Common myeloid progenitor, CD34-positive (primary cell): ENCODE measurements around the gene FOXA2.

Source experiments
- CTCF ChIA-PET: fragments of 350-600 bp; sonication (Branson Sonifier 250); formaldehyde crosslinking; loops from one replicate; lab custom pipeline; 2021; ENCODE audit warnings: antibody characterized with exemption; lab: Charles Lee
- POLR2A ChIA-PET: fragments of 350-600 bp; sonication (Branson Sonifier 250); formaldehyde crosslinking; loops from one replicate; lab custom pipeline; 2021; ENCODE audit warnings: antibody characterized with exemption; lab: Charles Lee
- DNase-seq, 3 donors: peaks; one replicate each; pipeline versions ENCODE4 v3.0.0 to v3.0.0-alpha.2; 2013
- H3K27ac ChIP-seq, 2 experiments: 1 replicate in 1 of 2; 2 replicates in 1 of 2; pipeline ENCODE4 v1.7.0; 2013; ENCODE audit warnings: inconsistent platforms in 2 of 2, low read length in 2 of 2, mild to moderate bottlenecking in 2 of 2, low read depth in 1 of 2, moderate library complexity in 1 of 2; ENCODE audit not compliant: severe bottlenecking in 2 of 2, insufficient read depth in 1 of 2, poor library complexity in 1 of 2
- H3K27me3 ChIP-seq, 5 experiments: replicated peaks in 2 of 5; 1 replicate in 3 of 5; 2 replicates in 2 of 5; pipeline versions ENCODE4 v1.6.1 to v1.7.0; 2013; ENCODE audit warnings: low read length in 4 of 5, mild to moderate bottlenecking in 2 of 5, moderate library complexity in 2 of 5, inconsistent platforms in 1 of 5; ENCODE audit not compliant: insufficient read depth in 5 of 5, control insufficient read depth in 4 of 5
- H3K36me3 ChIP-seq, 4 experiments: 1 replicate in 2 of 4; 2 replicates in 2 of 4; pipeline versions ENCODE4 v1.6.1 to v1.7.0; 2013; ENCODE audit warnings: low read length in 3 of 4, control low read depth in 1 of 4, mild to moderate bottlenecking in 1 of 4; ENCODE audit not compliant: control insufficient read depth in 4 of 4, insufficient read depth in 4 of 4
- H3K4me1 ChIP-seq, 4 experiments: 1 replicate in 3 of 4; 2 replicates in 1 of 4; pipeline versions ENCODE4 v1.6.1 to v1.7.1; 2013; ENCODE audit warnings: low read length in 3 of 4, mild to moderate bottlenecking in 3 of 4, control low read depth in 1 of 4, inconsistent platforms in 1 of 4, moderate library complexity in 1 of 4; ENCODE audit not compliant: control insufficient read depth in 4 of 4, insufficient read depth in 4 of 4; ENCODE audit errors: control extremely low read depth in 1 of 4
- H3K4me3 ChIP-seq, 7 experiments: 1 replicate in 4 of 7; 2 replicates in 3 of 7; pipeline versions ENCODE4 v1.5.1 to v1.7.0; 2013; ENCODE audit warnings: mild to moderate bottlenecking in 7 of 7, low read length in 6 of 7, moderate library complexity in 6 of 7, inconsistent platforms in 2 of 7, low read depth in 2 of 7, control low read depth in 1 of 7; ENCODE audit not compliant: insufficient read depth in 4 of 7, control insufficient read depth in 1 of 7; ENCODE audit errors: extremely low read depth in 1 of 7
- H3K9me3 ChIP-seq, 5 experiments: 1 replicate in 4 of 5; 2 replicates in 1 of 5; pipeline versions ENCODE4 v1.6.1 to v1.7.1; 2013; ENCODE audit warnings: low read length in 4 of 5, mild to moderate bottlenecking in 2 of 5, inconsistent platforms in 1 of 5, low read depth in 1 of 5, moderate library complexity in 1 of 5; ENCODE audit not compliant: control insufficient read depth in 4 of 5, insufficient read depth in 2 of 5; ENCODE audit errors: control extremely low read depth in 1 of 5
- WGBS: methylation state at CpG from one replicate; pipeline ENCODE4 v1.1.5; 2013; ENCODE audit not compliant: insufficient coverage; 5-methylcytosine and 5-hydroxymethylcytosine counted together

The FOXA2 gene

DNA sequence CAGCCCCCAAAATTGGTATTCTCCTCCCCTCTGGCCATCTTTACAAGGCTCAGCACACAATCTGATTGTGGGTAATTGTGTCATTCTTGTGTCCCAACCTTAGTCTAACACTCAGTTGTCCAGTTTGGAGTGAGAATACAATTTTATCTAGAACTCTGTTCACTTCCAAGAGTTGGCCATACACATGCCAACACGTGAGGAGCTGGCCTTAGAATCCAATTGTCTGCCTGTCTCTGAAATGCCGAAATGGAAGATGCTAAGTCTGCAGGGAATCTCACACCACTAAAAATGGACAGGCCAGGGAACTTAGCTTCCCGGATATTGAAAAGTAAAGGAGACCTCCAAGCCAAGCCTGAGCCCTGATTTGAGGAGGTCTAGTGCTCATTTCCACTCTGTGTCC is 12.3 kb downstream of the FOXA2 start:
- Histone ChIP-seq H3K4me1 (peaks cover 0 to 2% (median 0%) of the 10 kb centered on the region in 4 experiments), H3K27ac (no peak overlapping the region), H3K27me3 (peaks cover 48 to 100% (median 58%) of the 10 kb centered on the region in 5 experiments), H3K9me3 (peaks cover 0 to 8% (median 0%) of the 10 kb centered on the region in 5 experiments), H3K36me3 (no peaks in the 10 kb centered on the region), H3K4me3 (no peak overlapping the region)
- no peak for DNase-seq
- WGBS = 16% methylated on average over 3 of the region's 3 CpGs
- CTCF ChIA-PET = interaction anchor here (0.9 to 3.5 kb wide), 2 partner anchors 15 to 19 kb away, joined by 3 to 13 read pairs; no protein-coding TSS in a partner anchor
- POLR2A ChIA-PET = interaction anchor here (0.7 kb wide), 1 partner anchor 42 kb away, joined by 3 read pairs; no protein-coding TSS in a partner anchor

DNA sequence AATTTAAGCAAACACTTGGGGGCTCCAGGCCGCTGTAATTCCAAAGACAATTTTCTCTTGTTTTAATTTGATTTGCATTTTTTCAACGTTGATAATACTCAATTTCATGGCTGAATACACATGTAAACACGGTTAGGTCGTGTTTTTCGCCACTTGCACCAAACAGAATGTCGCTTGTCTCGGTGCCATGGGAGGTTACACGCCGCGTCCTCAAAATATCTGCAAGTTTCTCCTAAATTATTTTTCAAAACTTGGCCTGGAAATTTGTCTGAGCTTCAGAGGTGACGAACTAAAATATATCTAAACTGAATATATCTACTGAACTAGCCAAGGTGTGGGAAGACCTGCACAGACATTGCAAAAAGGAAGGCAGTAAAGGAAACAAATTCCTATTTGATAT is 15.0 kb downstream of the FOXA2 start:
- no peak for DNase-seq
- H3K4me3 ChIP-seq = no peak overlapping the region
- 10% methylated on average over 7 of the region's 11 CpGs for WGBS
- POLR2A ChIA-PET = no interaction called here
- CTCF ChIA-PET = no interaction called here
- peaks cover 0 to 5% (median 0%) of the 10 kb centered on the region in 5 experiments for H3K9me3 ChIP-seq
- peaks cover 0 to 2% (median 0%) of the 10 kb centered on the region in 4 experiments for H3K4me1 ChIP-seq
- H3K27me3 ChIP-seq = peaks cover 49 to 100% (median 64%) of the 10 kb centered on the region in 5 experiments
- no peaks in the 10 kb centered on the region for H3K36me3 ChIP-seq
- H3K27ac ChIP-seq = no peak overlapping the region

DNA sequence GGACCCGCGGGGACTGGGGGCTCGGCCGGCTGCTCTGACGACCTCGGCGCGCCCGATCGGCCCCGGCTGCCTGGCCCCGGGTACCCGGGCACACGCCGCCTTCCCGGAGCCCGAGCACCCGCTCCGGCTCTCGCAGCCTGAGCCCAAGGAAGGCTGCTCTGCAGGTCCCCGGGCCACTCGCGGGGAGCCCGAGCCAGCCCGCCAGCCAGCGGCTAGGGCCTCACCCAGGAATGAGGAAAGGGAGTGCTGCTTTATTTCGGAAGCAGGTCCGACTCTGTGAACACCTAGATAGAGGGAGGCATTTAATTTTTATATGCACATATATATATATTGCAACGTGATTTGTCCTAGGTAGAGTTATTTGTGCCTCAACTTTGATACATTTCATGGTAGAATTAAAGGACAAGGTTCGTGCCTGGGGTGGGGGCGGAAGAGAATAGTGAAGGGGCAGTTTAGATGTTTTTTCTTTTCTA is 15.5 kb downstream of the FOXA2 start:
- Histone ChIP-seq H3K4me3 (no peak overlapping the region), H3K4me1 (peaks cover 0 to 2% (median 0%) of the 10 kb centered on the region in 4 experiments), H3K9me3 (peaks cover 0 to 5% (median 0%) of the 10 kb centered on the region in 5 experiments), H3K27ac (no peak overlapping the region), H3K27me3 (peaks cover 53 to 100% (median 62%) of the 10 kb centered on the region in 5 experiments), H3K36me3 (no peaks in the 10 kb centered on the region)
- CTCF ChIA-PET = no interaction called here
- WGBS = 0% methylated on average over 12 of the region's 31 CpGs
- DNase-seq = no peak
- POLR2A ChIA-PET = no interaction called here

DNA sequence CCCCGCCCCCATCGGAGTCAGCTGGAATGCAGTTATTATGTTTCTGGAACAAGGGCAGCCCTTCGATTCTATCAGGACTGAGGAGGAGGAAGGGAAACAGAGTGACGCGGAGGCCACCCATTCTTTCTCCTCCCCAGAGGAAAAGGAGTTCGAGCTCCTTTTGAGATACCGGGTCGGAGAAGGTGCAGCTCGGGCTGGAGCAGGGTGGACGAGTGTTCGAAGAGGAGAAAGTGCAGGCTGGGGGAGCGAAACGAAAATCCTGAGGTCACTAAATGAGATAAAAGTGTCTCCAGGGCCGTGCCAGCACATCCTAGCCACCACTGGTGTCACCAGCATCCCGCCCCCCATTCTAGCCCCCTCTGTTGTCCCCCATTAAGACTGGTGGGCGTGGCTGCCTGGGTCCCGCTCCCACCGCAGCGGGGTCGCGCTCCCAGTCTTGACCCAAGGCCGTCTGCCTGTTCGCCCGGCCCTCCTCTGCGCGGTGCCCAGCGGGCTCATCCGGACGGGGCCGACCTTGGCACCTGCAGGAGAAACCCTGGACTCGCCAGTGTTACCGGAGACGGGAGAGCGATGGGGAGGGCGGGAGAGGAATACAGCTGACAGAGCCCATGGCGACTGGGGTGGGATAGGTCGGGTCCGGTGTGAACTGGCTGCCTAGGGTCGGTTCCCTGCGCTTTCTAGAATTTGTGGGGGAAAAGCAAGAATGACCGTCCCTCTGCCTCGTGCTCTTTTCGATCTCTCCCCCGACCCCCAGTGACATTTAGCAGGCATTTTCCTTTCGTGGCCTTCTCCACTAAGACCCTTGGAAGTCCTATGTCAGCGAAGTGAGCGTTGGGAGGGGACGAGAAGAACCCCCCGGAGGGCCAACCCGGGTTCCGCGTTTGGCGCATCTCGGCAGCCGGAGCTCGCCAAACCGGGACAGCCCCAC is 16.2 kb downstream of the FOXA2 start:
- no peak for DNase-seq
- CTCF ChIA-PET = interaction anchor here (1.1 kb wide), 1 partner anchor 230 kb away, joined by 3 read pairs; no protein-coding TSS in a partner anchor
- POLR2A ChIA-PET = no interaction called here
- Histone ChIP-seq H3K27me3 (peaks cover 47 to 100% (median 65%) of the 10 kb centered on the region in 5 experiments), H3K9me3 (peaks cover 0 to 5% (median 0%) of the 10 kb centered on the region in 5 experiments), H3K4me3 (no peak overlapping the region), H3K36me3 (no peaks in the 10 kb centered on the region), H3K27ac (no peak overlapping the region), H3K4me1 (peaks cover 0 to 2% (median 0%) of the 10 kb centered on the region in 4 experiments)
- 8% methylated on average over 44 of the region's 57 CpGs for WGBS

DNA sequence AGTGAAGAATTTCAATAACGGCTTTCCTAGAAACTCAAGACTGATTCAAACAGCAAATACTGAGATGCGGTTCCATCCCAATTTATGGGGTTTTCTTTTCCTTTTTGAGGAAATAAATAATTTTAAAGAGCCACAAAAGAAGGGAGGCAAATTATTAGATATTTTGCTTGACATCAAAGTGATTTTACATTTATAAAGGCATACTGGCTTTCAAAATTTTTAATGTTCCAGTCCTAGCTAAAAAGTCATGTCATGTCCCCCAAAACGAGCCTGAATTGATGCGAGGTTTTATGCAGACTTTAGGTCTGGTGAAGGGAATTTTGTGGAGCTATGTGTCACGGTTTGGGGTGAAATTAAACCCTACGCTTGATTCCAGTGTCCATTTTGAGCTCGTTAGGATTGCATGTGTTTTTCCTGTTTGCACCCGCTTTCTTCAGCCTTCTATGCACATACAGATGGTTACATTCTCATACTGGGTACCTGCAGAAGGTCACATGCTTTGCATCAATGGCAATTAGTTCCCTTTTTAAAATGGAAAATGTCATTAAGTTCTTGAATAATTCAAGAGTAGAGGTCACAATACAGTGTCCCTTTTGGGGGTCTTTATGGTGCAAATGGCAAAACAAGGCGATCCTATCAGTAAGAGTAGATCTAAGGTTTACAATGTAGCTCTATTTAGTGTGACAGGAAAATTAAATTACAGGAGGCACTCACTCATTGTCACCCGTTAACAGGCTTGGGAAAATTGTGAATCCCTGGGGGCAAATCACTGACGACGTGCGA is 17.3 kb downstream of the FOXA2 start:
- H3K27ac ChIP-seq = no peak overlapping the region
- H3K9me3 ChIP-seq = peaks cover 0 to 3% (median 0%) of the 10 kb centered on the region in 5 experiments
- peaks cover 0 to 2% (median 0%) of the 10 kb centered on the region in 4 experiments for H3K4me1 ChIP-seq
- H3K36me3 ChIP-seq = no peaks in the 10 kb centered on the region
- 7% methylated on average over 2 of the region's 13 CpGs for WGBS
- H3K27me3 ChIP-seq = peaks cover 52 to 100% (median 64%) of the 10 kb centered on the region in 5 experiments
- H3K4me3 ChIP-seq = no peak overlapping the region
- CTCF ChIA-PET = interaction anchor here (1.1 to 1.7 kb wide), 2 partner anchors 19 to 228 kb away, joined by 3 to 5 read pairs; no protein-coding TSS in a partner anchor
- POLR2A ChIA-PET = no interaction called here
- no peak for DNase-seq

DNA sequence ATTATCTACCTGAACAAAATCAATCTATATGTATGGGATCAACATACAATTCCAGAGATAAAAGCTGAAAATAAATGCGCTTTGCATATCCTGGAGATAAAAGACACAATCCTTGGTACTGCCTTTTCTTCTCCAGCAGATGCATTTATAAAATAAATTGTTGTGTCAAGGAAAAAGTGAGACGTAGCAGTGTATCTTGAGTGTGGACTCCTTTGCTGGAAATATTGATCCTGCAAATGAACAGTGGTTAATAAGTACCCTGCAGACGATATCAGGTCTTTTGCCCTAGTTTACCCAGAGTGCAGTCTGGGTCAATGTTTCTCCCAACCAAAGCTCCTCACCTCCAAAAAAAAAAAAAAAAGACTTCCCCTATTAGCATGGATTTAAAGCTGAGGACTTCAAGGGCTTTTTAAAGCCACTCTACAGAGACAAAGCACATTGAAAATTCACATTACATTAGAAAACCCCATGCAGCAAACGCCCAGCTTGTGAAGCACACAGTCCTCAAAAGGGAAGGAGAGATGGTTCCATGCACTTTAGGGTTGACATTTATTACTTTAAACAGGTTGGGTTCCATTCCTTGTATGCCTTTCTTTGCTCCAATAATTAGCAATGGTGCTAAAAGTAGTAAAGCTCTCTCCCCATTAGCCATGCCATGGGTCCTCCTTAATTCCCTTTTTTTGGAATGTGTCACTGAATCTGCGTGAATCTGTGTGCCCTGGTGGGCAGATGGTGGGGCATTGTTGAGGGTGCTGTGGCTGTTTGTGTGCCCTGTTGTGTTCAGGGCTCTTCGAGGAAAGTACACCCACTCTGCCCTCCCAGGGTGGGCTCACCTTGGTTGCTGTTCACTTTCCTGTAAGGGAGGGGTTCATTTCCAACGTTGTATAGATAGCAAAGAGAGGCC is 21.1 kb downstream of the FOXA2 start:
- POLR2A ChIA-PET = interaction anchor here (1.2 kb wide), 1 partner anchor 15 kb away, joined by 5 read pairs; no protein-coding TSS in a partner anchor
- 0% methylated on average over 1 of the region's 7 CpGs for WGBS
- Histone ChIP-seq H3K9me3 (peaks cover 0 to 3% (median 0%) of the 10 kb centered on the region in 5 experiments), H3K4me1 (no peaks in the 10 kb centered on the region), H3K4me3 (no peak overlapping the region), H3K27ac (no peak overlapping the region), H3K36me3 (no peaks in the 10 kb centered on the region), H3K27me3 (peaks cover 43 to 100% (median 63%) of the 10 kb centered on the region in 5 experiments)
- no peak for DNase-seq
- CTCF ChIA-PET = interaction anchor here (0.6 to 3.0 kb wide), 4 partner anchors 11 to 98 kb away, joined by 3 to 14 read pairs (median 5); no protein-coding TSS in a partner anchor
